Measurements from ENCODE around the gene CCR5AS.

The CCR5AS gene

DNA sequence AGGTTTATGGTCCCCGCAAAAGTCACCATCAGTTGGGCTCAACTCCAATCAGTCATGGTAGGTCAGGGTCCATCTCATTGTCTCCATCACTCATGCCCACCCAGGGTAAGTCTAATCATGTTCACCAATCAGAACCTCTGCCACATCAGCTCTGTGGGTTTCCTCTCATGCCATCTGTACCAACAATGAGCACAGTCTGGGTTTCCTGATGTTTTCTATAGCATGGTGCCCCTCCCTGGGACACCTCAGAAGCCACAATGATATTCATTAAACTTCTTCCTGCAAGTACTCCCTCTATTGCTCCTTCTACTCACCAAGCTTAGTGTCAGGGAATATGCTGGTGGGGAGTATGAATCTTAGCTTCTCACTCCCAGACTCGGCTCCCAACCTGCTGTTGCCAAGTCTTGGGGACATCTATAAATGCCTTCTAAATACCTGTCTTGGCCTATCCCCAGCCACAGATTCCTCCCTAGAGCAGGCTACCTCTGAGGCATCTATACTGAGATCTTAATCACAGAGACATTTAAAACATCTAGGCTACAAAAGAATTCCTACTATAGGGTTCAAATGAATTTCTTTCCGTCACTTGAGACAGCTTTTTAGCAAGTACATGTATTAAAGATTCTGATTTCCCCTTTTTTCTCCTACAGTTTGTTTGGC lies 57.9 kb downstream of the CCR5AS start:
- H3K9me3 ChIP-seq, result no peaks in the 10 kb centered on the region
- H3K4me1 ChIP-seq (replicated peaks), result no peaks in the 10 kb centered on the region
- DNase-seq (ENCODE audit: low spot score), result no peak
- H3K36me3 ChIP-seq, result no peaks in the 10 kb centered on the region
- H3K27me3 ChIP-seq (replicated peaks; ENCODE audit: insufficient read depth), result peaks cover 4% of the 10 kb centered on the region
- intact Hi-C loops (cut with DNase I), result no loop called here
- H3K4me3 ChIP-seq, result no peak overlapping the region
- H3K27ac ChIP-seq, result no peak overlapping the region
- 72% methylated on average over 3 of the region's 3 CpGs for WGBS
- no peak for TF ChIP-seq POLR2A (IDR thresholded peaks at IDR 0.05)

DNA sequence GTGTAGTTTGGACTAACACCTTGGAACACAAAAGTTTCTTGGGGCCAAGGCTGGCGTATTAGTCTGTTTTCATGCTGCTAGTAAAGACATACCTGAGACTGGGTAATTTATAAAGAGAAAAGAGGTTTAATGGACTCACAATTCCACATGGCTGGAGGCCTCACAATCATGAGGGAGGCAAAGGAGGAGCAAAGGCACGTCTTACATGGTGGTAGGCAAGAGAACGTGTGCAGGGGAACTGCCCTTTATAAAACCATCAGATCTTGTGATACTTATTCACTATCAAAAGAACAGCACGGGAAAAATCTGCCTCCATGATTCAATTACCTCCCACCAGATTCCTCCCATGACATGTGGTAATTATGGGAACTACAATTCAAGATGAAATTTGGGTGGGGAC lies 62.4 kb downstream of the CCR5AS start:
- DNase-seq (ENCODE audit: low spot score), result no peak
- Histone ChIP-seq H3K36me3 (no peaks in the 10 kb centered on the region), H3K4me1 (replicated peaks) (no peaks in the 10 kb centered on the region), H3K27me3 (replicated peaks; ENCODE audit: insufficient read depth) (no peaks in the 10 kb centered on the region), H3K27ac (no peak overlapping the region), H3K4me3 (no peak overlapping the region), H3K9me3 (no peaks in the 10 kb centered on the region)
- 75% methylated on average over 4 of the region's 4 CpGs for WGBS
- intact Hi-C loops (cut with DNase I), result no loop called here
- TF ChIP-seq POLR2AphosphoS5 (IDR thresholded peaks at IDR 0.05) (no peak), POLR2A (IDR thresholded peaks at IDR 0.05) (no peak)
- TF ChIP-seq, protein P1, sequence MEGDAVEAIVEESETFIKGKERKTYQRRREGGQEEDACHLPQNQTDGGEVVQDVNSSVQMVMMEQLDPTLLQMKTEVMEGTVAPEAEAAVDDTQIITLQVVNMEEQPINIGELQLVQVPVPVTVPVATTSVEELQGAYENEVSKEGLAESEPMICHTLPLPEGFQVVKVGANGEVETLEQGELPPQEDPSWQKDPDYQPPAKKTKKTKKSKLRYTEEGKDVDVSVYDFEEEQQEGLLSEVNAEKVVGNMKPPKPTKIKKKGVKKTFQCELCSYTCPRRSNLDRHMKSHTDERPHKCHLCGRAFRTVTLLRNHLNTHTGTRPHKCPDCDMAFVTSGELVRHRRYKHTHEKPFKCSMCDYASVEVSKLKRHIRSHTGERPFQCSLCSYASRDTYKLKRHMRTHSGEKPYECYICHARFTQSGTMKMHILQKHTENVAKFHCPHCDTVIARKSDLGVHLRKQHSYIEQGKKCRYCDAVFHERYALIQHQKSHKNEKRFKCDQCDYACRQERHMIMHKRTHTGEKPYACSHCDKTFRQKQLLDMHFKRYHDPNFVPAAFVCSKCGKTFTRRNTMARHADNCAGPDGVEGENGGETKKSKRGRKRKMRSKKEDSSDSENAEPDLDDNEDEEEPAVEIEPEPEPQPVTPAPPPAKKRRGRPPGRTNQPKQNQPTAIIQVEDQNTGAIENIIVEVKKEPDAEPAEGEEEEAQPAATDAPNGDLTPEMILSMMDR (IDR thresholded peaks at IDR 0.05), result no peak

DNA sequence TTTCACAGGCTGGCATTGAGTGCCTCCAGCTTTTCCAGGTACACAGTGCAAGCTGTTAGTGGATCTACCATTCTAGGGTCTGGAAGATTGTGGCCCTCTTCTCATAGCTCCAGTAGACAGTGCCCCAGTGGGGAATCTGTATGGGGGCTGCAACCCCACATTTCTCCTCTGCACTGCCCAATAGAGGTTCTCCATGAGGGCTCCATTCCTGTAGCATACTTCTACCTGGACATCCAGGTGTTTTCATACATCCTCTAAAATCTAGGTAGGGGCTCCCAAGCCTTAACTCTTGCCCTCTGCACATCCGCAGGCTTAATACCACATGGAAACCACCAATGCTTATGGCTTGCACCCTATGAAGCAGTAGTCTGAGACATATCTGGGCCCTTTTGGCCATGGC lies 68.0 kb downstream of the CCR5AS start:
- DNase-seq (ENCODE audit: low spot score), result no peak
- TF ChIP-seq POLR2A (IDR thresholded peaks at IDR 0.05) (no peak), POLR2AphosphoS5 (IDR thresholded peaks at IDR 0.05) (no peak)
- TF ChIP-seq, protein P1 (IDR thresholded peaks at IDR 0.05), result no peak
- intact Hi-C loops (cut with DNase I), result no loop called here
- H3K4me3 ChIP-seq, result no peak overlapping the region
- H3K36me3 ChIP-seq, result no peaks in the 10 kb centered on the region
- H3K27me3 ChIP-seq (replicated peaks; ENCODE audit: insufficient read depth), result no peaks in the 10 kb centered on the region
- no peak overlapping the region for H3K27ac ChIP-seq
- WGBS, result 100% methylated on average over 1 of the region's 1 CpG
- H3K4me1 ChIP-seq (replicated peaks), result no peaks in the 10 kb centered on the region
- no peaks in the 10 kb centered on the region for H3K9me3 ChIP-seq

DNA sequence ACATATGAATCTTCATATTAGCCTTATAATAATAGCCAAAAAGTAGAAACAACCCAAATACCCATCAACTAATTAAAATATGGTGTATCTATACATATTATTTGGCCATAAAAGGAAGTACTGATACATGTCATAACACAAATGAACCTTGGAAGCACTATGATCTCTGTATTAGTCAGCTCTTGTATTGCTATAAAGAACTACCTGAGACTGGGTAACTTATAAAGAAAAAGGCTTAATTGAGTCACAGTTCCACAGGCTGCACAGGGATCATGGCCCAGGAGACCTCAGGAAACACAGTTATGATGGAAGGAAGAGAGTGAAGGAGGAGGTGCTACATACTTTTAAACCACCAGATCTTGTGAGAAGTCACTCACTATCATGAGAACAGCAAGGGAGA lies 69.0 kb downstream of the CCR5AS start:
- DNase-seq (ENCODE audit: low spot score), result no peak
- intact Hi-C loops (cut with DNase I), result no loop called here
- Histone ChIP-seq H3K27ac (no peak overlapping the region), H3K4me3 (no peak overlapping the region), H3K27me3 (replicated peaks; ENCODE audit: insufficient read depth) (no peaks in the 10 kb centered on the region), H3K4me1 (replicated peaks) (no peaks in the 10 kb centered on the region), H3K36me3 (no peaks in the 10 kb centered on the region), H3K9me3 (no peaks in the 10 kb centered on the region)
- TF ChIP-seq POLR2A (IDR thresholded peaks at IDR 0.05) (no peak), POLR2AphosphoS5 (IDR thresholded peaks at IDR 0.05) (no peak)
- TF ChIP-seq, protein P1 (IDR thresholded peaks at IDR 0.05), result no peak

DNA sequence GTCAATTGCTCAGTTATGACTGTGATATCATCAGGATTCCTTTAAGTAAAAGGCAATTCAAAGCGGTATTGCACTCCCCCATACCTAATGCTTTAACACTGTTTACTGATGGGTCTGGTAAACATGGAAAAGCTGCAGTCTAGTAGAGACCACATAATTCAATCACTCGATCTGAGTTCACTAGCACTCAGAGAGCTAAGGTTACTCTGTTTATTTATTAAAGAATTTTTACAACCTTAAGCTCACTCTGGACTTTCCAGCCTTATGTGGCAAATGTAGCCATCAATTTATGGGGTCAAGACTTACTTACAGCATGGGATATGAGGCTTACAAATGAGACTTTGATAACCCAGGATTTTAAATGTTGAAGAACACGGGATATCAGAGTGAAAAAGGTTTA lies 71.3 kb downstream of the CCR5AS start:
- 19% methylated on average over 3 of the region's 3 CpGs for WGBS
- no peaks in the 10 kb centered on the region for H3K4me1 ChIP-seq (replicated peaks)
- H3K27ac ChIP-seq, result no peak overlapping the region
- TF ChIP-seq POLR2AphosphoS5 (IDR thresholded peaks at IDR 0.05) (no peak), POLR2A (IDR thresholded peaks at IDR 0.05) (no peak)
- TF ChIP-seq, protein P1 (IDR thresholded peaks at IDR 0.05), result no peak
- no peak for DNase-seq (ENCODE audit: low spot score)
- intact Hi-C loops (cut with DNase I), result no loop called here
- H3K4me3 ChIP-seq, result no peak overlapping the region
- H3K27me3 ChIP-seq (replicated peaks; ENCODE audit: insufficient read depth), result no peaks in the 10 kb centered on the region
- no peaks in the 10 kb centered on the region for H3K36me3 ChIP-seq
- H3K9me3 ChIP-seq, result no peaks in the 10 kb centered on the region

All from prostate gland (tissue), 2 donors.